Measurements from ENCODE around the gene R3HCC1L.

DNA sequence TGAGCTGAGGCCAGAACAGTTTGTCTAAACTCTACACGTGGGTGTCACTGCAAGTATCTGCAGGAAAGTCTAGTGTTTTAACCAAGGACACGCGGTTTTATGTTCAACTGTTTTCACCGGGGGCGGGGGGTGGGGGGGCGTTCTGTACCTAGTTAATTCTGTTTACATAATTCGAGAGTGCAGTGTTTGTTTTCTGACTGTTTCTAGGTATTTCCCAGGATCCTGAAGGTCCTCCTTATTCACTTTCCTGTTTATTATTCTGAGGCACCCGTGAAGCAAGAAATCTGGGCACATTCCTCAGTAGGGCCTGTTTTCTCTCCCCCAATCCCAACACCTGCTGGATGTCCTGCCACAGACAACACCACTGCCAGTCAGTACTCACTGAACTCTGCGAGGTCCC is 125.9 kb downstream of the R3HCC1L start:
- TF ChIP-seq, protein P1, sequence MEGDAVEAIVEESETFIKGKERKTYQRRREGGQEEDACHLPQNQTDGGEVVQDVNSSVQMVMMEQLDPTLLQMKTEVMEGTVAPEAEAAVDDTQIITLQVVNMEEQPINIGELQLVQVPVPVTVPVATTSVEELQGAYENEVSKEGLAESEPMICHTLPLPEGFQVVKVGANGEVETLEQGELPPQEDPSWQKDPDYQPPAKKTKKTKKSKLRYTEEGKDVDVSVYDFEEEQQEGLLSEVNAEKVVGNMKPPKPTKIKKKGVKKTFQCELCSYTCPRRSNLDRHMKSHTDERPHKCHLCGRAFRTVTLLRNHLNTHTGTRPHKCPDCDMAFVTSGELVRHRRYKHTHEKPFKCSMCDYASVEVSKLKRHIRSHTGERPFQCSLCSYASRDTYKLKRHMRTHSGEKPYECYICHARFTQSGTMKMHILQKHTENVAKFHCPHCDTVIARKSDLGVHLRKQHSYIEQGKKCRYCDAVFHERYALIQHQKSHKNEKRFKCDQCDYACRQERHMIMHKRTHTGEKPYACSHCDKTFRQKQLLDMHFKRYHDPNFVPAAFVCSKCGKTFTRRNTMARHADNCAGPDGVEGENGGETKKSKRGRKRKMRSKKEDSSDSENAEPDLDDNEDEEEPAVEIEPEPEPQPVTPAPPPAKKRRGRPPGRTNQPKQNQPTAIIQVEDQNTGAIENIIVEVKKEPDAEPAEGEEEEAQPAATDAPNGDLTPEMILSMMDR (IDR thresholded peaks at IDR 0.05; ENCODE audit: low read depth, low read length), result no peak
- TF ChIP-seq POLR2A (IDR thresholded peaks at IDR 0.05; ENCODE audit: extremely low read depth, insufficient read length), result no peak

Data from NB4 (cell line).